G401 (cell line): ENCODE data around the gene ZNF639. TPM values are rescaled to one million over a fixed set of nuclear protein-coding genes. Genes with fewer than 3 reads are reported as not detected.

Experiments
- DNase-seq: peaks from one replicate; pipeline ENCODE4 v3.0.0-alpha.2; 2015; ENCODE audit warnings: low spot score
- in situ Hi-C: cut with HindIII; loops from 2 replicates; pipeline ENCODE4 v1.10.0; 2016; ENCODE audit warnings: low sequenced_read_pairs, mixed read lengths
- total RNA-seq: library from RNA; depleted of rRNA; stranded (reverse); fragments of >200 nt; shearing (Covaris generic); gene quantifications from 2 replicates; pipeline ENCODE4 v1.2.3, GENCODE V29; 2014

ZNF639 gene
- total RNA-seq, 1 experiment from 2014 or later: 86.4 TPM

GRCh38 chr3:179308001-179308400 is 14.8 kb upstream of the ZNF639 start:
- DNase-seq: no peak
- in situ Hi-C loops: no loop called here

DNA sequence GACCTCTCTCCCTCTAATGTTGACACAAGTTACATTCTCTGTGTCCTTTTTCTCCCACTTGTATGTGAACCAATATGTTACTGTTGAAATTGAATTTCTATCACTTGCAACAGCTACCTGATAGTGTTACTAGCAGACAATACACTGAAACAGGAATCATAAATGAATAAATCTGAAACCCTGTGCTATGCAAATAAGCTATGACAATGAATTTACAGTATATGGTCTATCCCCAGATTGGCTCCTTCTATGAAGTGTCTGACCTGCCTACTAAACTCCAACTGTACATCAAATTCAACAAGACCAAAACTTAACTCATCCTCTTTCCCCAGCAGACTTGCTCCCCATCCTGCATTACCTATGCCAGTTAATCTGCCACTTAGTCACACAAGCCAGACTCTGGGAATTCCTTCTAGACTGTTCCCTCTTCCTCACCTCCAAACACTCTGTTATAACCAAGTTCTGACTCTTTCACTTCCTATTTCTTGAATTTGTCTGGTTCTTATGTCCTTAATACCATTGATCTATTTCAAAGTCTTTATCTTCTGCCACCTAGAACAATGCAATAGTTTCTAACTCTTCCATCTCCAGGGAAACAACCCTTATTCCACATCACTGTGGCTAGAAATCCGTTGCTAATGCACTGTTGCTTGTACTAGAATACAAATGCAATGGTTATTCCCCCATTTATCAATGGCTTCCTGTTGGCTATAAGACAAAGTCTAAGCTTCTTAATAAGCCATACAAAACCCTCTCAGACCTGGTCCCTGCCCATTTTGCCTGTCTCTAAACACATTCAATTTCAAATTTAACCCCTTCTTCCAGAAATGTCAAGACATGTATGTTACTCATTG is 13.4 kb upstream of the ZNF639 start:
- in situ Hi-C loops: no loop called here
- DNase-seq: no peak

DNA sequence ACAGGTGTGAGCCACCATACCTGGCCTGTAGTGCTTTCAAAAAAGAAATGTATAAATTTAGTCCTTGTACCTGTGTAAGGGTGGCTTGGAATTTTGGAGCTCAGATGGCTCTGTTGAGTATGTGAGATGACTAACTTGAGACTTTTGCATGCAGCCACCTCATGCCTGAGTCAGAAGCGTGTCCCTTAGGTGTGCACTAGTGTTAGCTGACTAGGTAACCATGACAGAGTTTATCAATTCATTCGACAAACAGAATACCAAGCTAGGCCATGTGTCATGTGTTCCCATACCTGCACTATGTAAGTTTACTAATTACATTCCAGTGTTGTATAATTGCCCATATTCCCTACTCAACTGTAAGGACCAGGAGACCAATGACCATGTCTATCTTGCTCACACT is 4.0 kb upstream of the ZNF639 start:
- in situ Hi-C loops: no loop called here

DNA sequence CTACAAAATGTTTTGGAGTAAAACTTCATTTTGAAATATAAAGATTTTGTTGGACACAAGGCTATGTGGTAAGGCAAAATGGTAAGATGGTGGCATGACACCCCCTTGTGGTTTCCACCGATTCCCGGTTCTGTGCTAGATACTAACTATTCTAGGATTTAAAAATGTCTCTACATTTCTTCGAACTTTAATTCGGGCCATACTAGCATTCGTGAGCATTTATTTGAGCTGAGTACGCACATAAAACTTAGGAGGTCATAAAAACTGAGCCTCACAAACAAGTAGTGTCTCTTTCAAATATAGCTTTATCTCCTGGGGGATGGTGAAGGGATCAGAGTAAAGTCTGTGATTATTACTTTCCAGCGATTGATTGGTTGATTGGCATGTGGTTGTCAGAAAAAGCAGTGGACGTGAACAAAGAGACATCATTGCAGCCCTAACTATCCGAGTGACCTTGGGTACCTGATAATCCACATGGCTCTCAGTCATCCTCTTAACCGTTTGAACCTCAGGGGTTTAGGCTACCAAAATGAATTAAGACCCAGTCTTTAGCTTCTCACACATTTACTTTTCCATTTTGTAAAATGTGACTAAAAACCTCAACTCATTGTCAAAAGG is 1.1 kb upstream of the ZNF639 start:
- peak; percentile 64 for DNase-seq
- in situ Hi-C loops: no loop called here

More for the DNA sequence above, 4.0 kb upstream of the ZNF639 start:
- no peak for DNase-seq

DNA sequence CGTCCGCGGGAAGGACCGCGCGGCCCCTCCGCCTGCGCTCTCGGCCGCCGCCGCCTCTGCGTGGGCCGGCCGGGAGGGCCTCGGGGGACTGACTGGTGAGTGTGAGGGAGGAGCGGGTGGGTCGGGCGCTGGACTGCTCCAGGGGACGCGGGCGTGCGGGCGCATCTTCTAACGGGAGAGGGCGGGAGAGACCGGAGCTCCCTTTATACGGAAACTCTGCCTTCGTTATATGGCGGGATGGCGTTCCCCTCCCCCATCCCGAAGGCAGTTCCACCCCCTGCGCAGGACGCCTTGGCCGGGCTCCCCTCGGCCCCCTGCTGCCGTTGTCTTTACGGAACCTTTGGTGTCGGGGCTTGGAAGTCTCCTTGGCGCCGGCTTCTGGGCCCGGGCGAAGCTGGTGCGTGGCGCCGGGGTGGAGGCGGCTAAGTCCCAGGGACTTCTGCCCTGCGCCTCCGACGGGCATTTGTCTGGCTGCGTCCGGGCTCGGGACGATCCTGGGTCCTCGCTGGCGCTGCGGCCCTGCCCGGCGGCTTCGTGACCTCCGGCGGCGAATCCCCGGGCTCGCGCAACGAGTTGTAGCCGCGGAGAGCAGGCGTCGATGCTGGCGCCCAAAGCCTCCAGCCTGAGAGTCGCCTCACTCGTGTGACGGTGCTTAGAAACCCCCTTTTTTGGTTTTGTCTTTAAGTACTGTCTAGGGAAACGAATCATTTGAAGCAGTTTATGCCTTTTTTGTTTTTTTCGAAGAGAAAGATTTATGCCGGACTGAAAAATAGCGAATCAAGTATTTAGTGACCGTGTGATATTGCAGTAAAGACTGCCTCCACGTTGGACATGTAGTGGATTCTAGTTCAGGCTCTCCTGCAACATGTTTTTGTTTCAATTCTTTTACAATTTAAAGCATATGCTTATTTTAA is 623 bp downstream of the ZNF639 start:
- in situ Hi-C loops: no loop called here
- DNase-seq: peak; percentile 70

- in situ Hi-C loops: no loop called here
- DNase-seq: peak; percentile 29
Measured at GRCh38 chr3:179324270-179324754, 1.5 kb downstream of the ZNF639 start.

GRCh38 chr3:179330438-179330837 is 7.6 kb downstream of the ZNF639 start:
- in situ Hi-C loops: no loop called here
- no peak for DNase-seq

DNA sequence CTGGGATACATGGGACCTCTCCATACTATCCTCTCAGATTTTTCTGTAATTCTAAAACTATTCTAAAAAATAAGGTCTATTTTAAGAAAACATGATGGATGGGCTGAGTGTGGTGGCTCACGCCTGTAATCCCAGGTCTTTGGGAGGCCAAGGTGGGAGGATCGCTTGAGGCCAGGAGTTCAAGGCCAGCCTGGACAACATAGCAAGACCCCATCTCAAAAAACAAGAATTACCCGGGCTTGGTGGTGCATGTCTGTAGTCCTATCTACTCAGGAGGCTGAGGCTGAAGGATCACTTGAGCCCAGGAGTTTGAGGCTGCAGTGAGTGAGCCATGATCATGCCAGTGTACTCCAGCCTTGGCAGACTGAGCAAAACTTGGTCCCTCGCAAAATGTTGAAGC is 9.4 kb downstream of the ZNF639 start:
- DNase-seq: no peak
- in situ Hi-C loops: no loop called here

GRCh38 chr3:179333084-179333483 is 10.3 kb downstream of the ZNF639 start:
- DNase-seq: no peak
- in situ Hi-C loops: no loop called here

DNA sequence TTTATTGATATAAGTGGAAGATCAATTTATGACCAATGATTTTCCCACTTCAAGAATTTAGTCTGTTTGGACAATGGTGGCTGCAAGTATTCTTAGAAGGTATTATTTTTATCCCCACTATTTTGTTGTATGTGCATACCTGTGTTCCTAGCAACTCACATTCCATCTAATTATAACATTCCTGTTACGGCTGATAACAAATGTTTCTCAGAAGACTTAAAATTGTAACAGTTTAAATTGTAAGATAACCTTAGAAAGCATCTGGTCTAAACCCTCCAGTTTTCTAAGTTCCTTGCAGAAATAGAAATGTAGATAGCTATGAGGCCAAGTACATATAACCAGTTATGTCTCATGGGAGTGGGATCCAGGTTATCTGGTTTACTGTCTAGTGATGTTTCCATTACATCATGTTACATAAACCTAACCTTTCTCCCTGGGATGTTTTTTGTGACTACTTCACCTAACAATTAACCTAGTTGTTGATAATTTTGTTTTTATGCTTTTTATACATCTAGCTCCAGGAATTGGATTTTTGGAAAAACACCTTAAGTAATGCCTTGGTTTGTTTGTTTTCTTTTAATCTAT is 13.6 kb downstream of the ZNF639 start:
- in situ Hi-C loops: no loop called here
- no peak for DNase-seq

DNA sequence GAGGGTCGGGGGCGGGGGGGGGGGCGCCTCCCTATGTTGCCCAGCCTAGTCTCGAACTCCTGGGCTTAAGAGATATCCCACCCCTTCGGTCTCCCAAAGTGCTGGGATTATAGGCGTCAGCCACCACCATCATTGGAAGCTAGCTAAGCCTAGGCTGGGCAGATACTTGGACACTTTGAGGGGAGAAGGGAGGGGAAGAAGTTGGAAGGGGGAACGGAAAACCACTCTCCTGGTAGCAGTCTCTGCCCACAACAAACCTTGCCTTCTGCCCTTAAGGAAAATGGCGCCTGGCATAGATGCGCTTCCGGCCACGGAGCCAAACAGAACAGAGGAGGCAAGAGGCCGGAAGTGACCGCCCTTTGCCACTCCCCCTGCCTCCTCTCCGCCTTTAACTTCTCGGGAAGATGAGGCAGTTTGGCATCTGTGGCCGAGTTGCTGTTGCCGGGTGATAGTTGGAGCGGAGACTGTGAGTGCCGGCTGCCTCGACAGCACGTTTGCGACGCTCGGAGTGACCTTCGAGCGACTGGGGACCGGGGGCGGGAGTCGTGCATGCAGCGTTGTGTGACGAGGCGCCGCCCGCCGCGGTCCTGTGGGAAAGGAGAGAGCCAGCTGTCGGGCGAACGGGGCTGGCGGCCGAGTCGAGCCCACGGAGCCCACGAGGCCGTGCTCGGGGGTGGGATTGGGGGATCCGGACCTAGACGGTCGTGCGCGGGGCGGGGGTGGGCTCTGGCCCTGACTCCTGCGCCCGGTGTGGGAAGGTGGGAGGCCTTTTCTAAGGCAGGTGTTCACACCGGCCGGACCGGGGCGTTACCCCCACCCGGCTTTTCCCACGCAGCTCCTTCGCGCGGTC is 24.7 kb downstream of the ZNF639 start, which contains the start of gene MFN1:
Gene MFN1 (plus strand): TSS at position 365 of the 850 bp plus-strand sequence. CDS start 1,143 bp downstream, outside the sequence.
- peak; percentile 98 for DNase-seq
- in situ Hi-C loops: no loop called here

GRCh38 chr3:179348325-179349013 is 25.6 kb downstream of the ZNF639 start:
- in situ Hi-C loops: no loop called here
- DNase-seq: no peak

GRCh38 chr3:179355996-179356395 is 33.2 kb downstream of the ZNF639 start:
- DNase-seq: no peak
- in situ Hi-C loops: no loop called here

GRCh38 chr3:179363332-179363731 is 40.5 kb downstream of the ZNF639 start:
- DNase-seq: no peak

DNA sequence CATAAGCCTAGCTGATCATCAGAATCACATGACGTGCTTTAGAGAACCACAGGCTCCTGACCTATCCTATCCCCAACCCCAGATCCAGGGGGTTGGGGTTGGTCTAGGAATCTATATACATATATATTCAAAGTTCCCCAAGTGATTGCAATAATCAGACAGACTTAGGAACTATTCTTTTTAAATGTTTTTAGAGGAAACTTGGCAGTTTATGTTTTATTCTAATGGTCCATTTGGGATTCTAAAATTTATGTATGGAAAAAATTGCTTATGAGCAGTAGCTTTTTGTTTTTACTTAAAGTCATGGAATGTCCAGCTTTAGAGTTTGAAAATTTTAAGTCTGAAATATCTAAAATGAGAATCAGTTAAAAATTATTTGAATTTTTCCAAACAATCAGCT is 46.8 kb downstream of the ZNF639 start:
- in situ Hi-C loops: no loop called here

More at GRCh38 chr3:179363332-179363731, 40.5 kb downstream of the ZNF639 start:
- in situ Hi-C loops: no loop called here

GRCh38 chr3:179373938-179374337 is 51.1 kb downstream of the ZNF639 start:
- in situ Hi-C loops: no loop called here
- DNase-seq: no peak

More for the DNA sequence above, 46.8 kb downstream of the ZNF639 start:
- no peak for DNase-seq

DNA sequence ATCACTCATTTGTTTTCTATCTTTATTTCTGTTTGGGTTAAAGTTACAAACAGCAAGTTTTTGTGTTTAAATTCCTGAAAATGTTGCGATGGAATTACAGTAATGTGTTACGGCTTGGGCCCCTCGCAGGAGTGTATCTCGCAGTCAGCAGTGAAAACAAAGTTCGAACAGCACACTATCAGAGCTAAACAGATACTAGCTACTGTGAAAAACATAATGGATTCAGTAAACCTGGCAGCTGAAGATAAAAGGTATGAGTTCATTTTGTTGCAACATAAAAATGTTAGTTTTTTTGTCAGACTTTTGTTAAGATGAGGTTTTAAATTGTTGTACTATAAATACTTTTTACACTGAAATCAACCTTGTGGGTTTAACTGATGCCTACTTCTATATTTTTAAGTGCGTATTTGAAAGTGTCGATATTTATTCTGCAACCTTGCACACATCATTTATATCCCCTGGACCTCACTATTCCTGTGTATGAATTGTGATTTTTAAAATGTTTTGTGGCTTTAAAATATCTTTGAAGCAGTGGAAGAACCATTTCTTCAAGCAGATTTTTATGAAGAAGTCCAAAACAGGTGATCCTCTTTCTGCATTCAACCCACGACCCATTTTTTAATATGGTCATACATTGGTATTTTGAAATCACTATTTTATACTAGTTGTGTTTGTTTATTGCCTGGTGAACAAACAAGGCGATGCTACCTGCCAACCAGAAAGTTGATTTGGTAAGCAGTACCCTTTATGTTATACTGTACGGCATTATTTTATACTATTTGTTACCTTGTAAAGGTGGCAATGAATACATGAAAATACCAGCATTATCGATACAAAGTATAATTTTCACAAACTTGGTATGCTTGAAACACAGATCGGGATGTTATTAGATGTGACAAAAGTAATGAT is 52.5 kb downstream of the ZNF639 start:
- in situ Hi-C loops: no loop called here
- DNase-seq: no peak
